Stomach (tissue), 4 donors: ENCODE data around the gene RTL5.

Experiments
- CTCF ChIP-seq, 7 experiments: fragments of 450-650 bp in 4 of 7; fragments of 200-600 bp in 3 of 7; sonication (generic) in 3 of 7; IDR thresholded peaks; one replicate each; pipeline ENCODE4 v1.5.1; 2016 to 2019; ENCODE audit warnings: antibody characterized with exemption in 7 of 7, control low read depth in 2 of 7, mild to moderate bottlenecking in 1 of 7
- EP300 ChIP-seq: sonication (generic); formaldehyde crosslinking; IDR thresholded peaks from one replicate; pipeline ENCODE4 v1.6.1; 2017; ENCODE audit warnings: antibody characterized with exemption
- POLR2A ChIP-seq, 4 donors: fragments of 450-650 bp; IDR thresholded peaks; one replicate each; pipeline ENCODE4 v1.6.1; 2016; ENCODE audit warnings: antibody characterized with exemption in 4 of 4, control low read depth in 2 of 4, mild to moderate bottlenecking in 1 of 4, moderate library complexity in 1 of 4
- POLR2AphosphoS5 ChIP-seq, 3 donors: sonication (generic); formaldehyde crosslinking; IDR thresholded peaks; one replicate each; pipeline ENCODE4 v1.6.1; 2016; ENCODE audit warnings: antibody characterized with exemption in 3 of 3

GRCh38 chrX:72100824-72101351 lies 30.8 kb downstream of the RTL5 start:
- TF ChIP-seq CTCF (IDR thresholded peaks at IDR 0.05) = no peak
- TF ChIP-seq POLR2AphosphoS5 (IDR thresholded peaks at IDR 0.05) = peak in 1 of 3 donors; percentile 34
- TF ChIP-seq EP300 = no peak
- no peak for TF ChIP-seq POLR2A (IDR thresholded peaks at IDR 0.05)
